NCI-H187 treated with DMSO at 0.1 percent for 48 hours (cell line): ENCODE measurements around the gene SMNDC1.
A peak's percentile ranks its signal among the peaks of the same experiment; 100 is the strongest.
"Not testable (repeated sequence)": the region's sequence is repeated elsewhere in the genome, so short reads cannot be mapped to it uniquely, and the experiment has no call there.

Experiments
- DNase-seq: peaks from one replicate; lab custom pipeline; 2025; lab: John Stamatoyannopoulos, UW

Gene SMNDC1

GRCh38 chr10:110304780-110305421 is at the start of gene SMNDC1:
SMNDC1 (minus strand) TSS chr10:110304920; CDS start chr10:110303587, 1,333 bp downstream.
- peak; percentile 72 for DNase-seq

- no peak for DNase-seq
Measured at GRCh38 chr10:110354322-110354766, 49.6 kb upstream of the SMNDC1 start.

- no peak for DNase-seq
Measured at GRCh38 chr10:110353244-110354119, 48.8 kb upstream of the SMNDC1 start.

GRCh38 chr10:110352930-110353243 is 48.2 kb upstream of the SMNDC1 start:
- DNase-seq = no peak

GRCh38 chr10:110350812-110351211 is 46.1 kb upstream of the SMNDC1 start:
- DNase-seq = no peak

- DNase-seq = no peak
Measured at GRCh38 chr10:110349831-110350230, 45.1 kb upstream of the SMNDC1 start.

GRCh38 chr10:110349386-110349785 is 44.7 kb upstream of the SMNDC1 start:
- DNase-seq = no peak

- no peak for DNase-seq
Measured at GRCh38 chr10:110348336-110348735, 43.6 kb upstream of the SMNDC1 start.

GRCh38 chr10:110346914-110347313 is 42.2 kb upstream of the SMNDC1 start:
- DNase-seq = no peak

GRCh38 chr10:110345286-110345685 is 40.6 kb upstream of the SMNDC1 start:
- no peak for DNase-seq

- DNase-seq = no peak
Measured at GRCh38 chr10:110344622-110345021, 39.9 kb upstream of the SMNDC1 start.

- no peak for DNase-seq
Measured at GRCh38 chr10:110343947-110344346, 39.2 kb upstream of the SMNDC1 start.

GRCh38 chr10:110340816-110341215 is 36.1 kb upstream of the SMNDC1 start:
- DNase-seq = no peak

- DNase-seq = no peak
Measured at GRCh38 chr10:110340122-110340521, 35.4 kb upstream of the SMNDC1 start.

- no peak for DNase-seq
Measured at GRCh38 chr10:110337906-110338305, 33.2 kb upstream of the SMNDC1 start.

GRCh38 chr10:110337401-110337800 is 32.7 kb upstream of the SMNDC1 start:
- DNase-seq = no peak

GRCh38 chr10:110336111-110336721 is 31.5 kb upstream of the SMNDC1 start:
- no peak for DNase-seq

GRCh38 chr10:110335314-110336064 is 30.8 kb upstream of the SMNDC1 start:
- no peak for DNase-seq

- DNase-seq = no peak
Measured at GRCh38 chr10:110334061-110334656, 29.4 kb upstream of the SMNDC1 start.

- not testable (repeated sequence) for DNase-seq
Measured at GRCh38 chr10:110331226-110331795, 26.6 kb upstream of the SMNDC1 start.

- DNase-seq = no peak
Measured at GRCh38 chr10:110330675-110331074, 26.0 kb upstream of the SMNDC1 start.
